HUES48 (cell line): ENCODE measurements around the gene LOC128125822.

Experiments
- H3K27ac ChIP-seq: one replicate; pipeline ENCODE4 v1.7.0; 2013; ENCODE audit warnings: low read depth, low read length, inconsistent platforms
- H3K27me3 ChIP-seq: 2 replicates; pipeline ENCODE4 v1.6.1; 2013; ENCODE audit warnings: mild to moderate bottlenecking, low read length; ENCODE audit not compliant: control insufficient read depth, insufficient read depth
- H3K36me3 ChIP-seq: 2 replicates; pipeline ENCODE4 v1.6.1; 2013; ENCODE audit warnings: low read length; ENCODE audit not compliant: control insufficient read depth, insufficient read depth
- H3K4me1 ChIP-seq: 2 replicates; pipeline ENCODE4 v1.6.1; 2013; ENCODE audit warnings: mild to moderate bottlenecking, low read length; ENCODE audit not compliant: control insufficient read depth, insufficient read depth
- H3K4me3 ChIP-seq: 2 replicates; pipeline ENCODE4 v1.5.1; 2013; ENCODE audit warnings: mild to moderate bottlenecking, low read depth, low read length
- H3K9ac ChIP-seq: 2 replicates; pipeline ENCODE4 v1.6.1; 2013; ENCODE audit warnings: mild to moderate bottlenecking, low read depth, low read length, moderate library complexity
- H3K9me3 ChIP-seq: 2 replicates; pipeline ENCODE4 v1.6.1; 2013; ENCODE audit warnings: low read length; ENCODE audit not compliant: control insufficient read depth, insufficient read depth

The LOC128125822 gene

GRCh38 chr6:63533952-63534351, 38.3 kb upstream of the LOC128125822 start:
- no peak overlapping the region for H3K9ac ChIP-seq
- peaks cover 36% of the 10 kb centered on the region for H3K27me3 ChIP-seq
- no peak overlapping the region for H3K4me3 ChIP-seq
- H3K36me3 ChIP-seq: no peaks in the 10 kb centered on the region
- H3K4me1 ChIP-seq: no peaks in the 10 kb centered on the region
- no peaks in the 10 kb centered on the region for H3K9me3 ChIP-seq
- H3K27ac ChIP-seq: no peak overlapping the region

GRCh38 chr6:63537201-63537958, 34.9 kb upstream of the LOC128125822 start:
- Histone ChIP-seq H3K36me3 (no peaks in the 10 kb centered on the region), H3K27me3 (peaks cover 48% of the 10 kb centered on the region), H3K4me3 (no peak overlapping the region), H3K9ac (no peak overlapping the region), H3K4me1 (no peaks in the 10 kb centered on the region), H3K9me3 (no peaks in the 10 kb centered on the region), H3K27ac (no peak overlapping the region)

- Histone ChIP-seq H3K9ac (no peak overlapping the region), H3K4me3 (no peak overlapping the region), H3K27me3 (peaks cover 48% of the 10 kb centered on the region), H3K36me3 (no peaks in the 10 kb centered on the region), H3K9me3 (no peaks in the 10 kb centered on the region), H3K27ac (no peak overlapping the region), H3K4me1 (no peaks in the 10 kb centered on the region)
Observed at GRCh38 chr6:63537959-63538300, 34.4 kb upstream of the LOC128125822 start.

- Histone ChIP-seq H3K9ac (no peak overlapping the region), H3K36me3 (no peaks in the 10 kb centered on the region), H3K27ac (no peak overlapping the region), H3K4me1 (no peaks in the 10 kb centered on the region), H3K4me3 (no peak overlapping the region), H3K9me3 (no peaks in the 10 kb centered on the region), H3K27me3 (peaks cover 48% of the 10 kb centered on the region)
Observed at GRCh38 chr6:63538550-63538949, 33.7 kb upstream of the LOC128125822 start.

- Histone ChIP-seq H3K4me1 (no peaks in the 10 kb centered on the region), H3K36me3 (no peaks in the 10 kb centered on the region), H3K9me3 (no peaks in the 10 kb centered on the region), H3K9ac (no peak overlapping the region), H3K4me3 (no peak overlapping the region), H3K27me3 (peaks cover 20% of the 10 kb centered on the region), H3K27ac (no peak overlapping the region)
Observed at GRCh38 chr6:63543001-63543400, 29.3 kb upstream of the LOC128125822 start.

GRCh38 chr6:63543982-63544381, 28.3 kb upstream of the LOC128125822 start:
- Histone ChIP-seq H3K9ac (no peak overlapping the region), H3K4me1 (no peaks in the 10 kb centered on the region), H3K27me3 (peaks cover 11% of the 10 kb centered on the region), H3K27ac (no peak overlapping the region), H3K4me3 (no peak overlapping the region), H3K36me3 (no peaks in the 10 kb centered on the region), H3K9me3 (no peaks in the 10 kb centered on the region)

GRCh38 chr6:63546236-63546635, 26.0 kb upstream of the LOC128125822 start:
- Histone ChIP-seq H3K4me3 (no peak overlapping the region), H3K4me1 (no peaks in the 10 kb centered on the region), H3K27ac (no peak overlapping the region), H3K9ac (no peak overlapping the region), H3K27me3 (no peaks in the 10 kb centered on the region; the same call in 1 of the 2 replicates), H3K9me3 (no peaks in the 10 kb centered on the region), H3K36me3 (no peaks in the 10 kb centered on the region)

- Histone ChIP-seq H3K4me1 (no peaks in the 10 kb centered on the region), H3K9me3 (no peaks in the 10 kb centered on the region), H3K27ac (no peak overlapping the region), H3K27me3 (no peaks in the 10 kb centered on the region; the same call in 1 of the 2 replicates), H3K4me3 (no peak overlapping the region), H3K36me3 (no peaks in the 10 kb centered on the region), H3K9ac (no peak overlapping the region)
Observed at GRCh38 chr6:63546697-63547096, 25.6 kb upstream of the LOC128125822 start.

- Histone ChIP-seq H3K9me3 (no peaks in the 10 kb centered on the region), H3K27me3 (no peaks in the 10 kb centered on the region)
Observed at GRCh38 chr6:63549076-63549475, 23.2 kb upstream of the LOC128125822 start.

GRCh38 chr6:63553208-63553607, 19.1 kb upstream of the LOC128125822 start:
- Histone ChIP-seq H3K9ac (no peak overlapping the region), H3K4me3 (no peak overlapping the region), H3K36me3 (no peaks in the 10 kb centered on the region), H3K27me3 (no peaks in the 10 kb centered on the region), H3K27ac (no peak overlapping the region), H3K9me3 (no peaks in the 10 kb centered on the region), H3K4me1 (no peaks in the 10 kb centered on the region)

More at GRCh38 chr6:63549076-63549475, 23.2 kb upstream of the LOC128125822 start:
- no peak overlapping the region for H3K9ac ChIP-seq
- no peaks in the 10 kb centered on the region for H3K4me1 ChIP-seq
- H3K4me3 ChIP-seq: no peak overlapping the region
- no peaks in the 10 kb centered on the region for H3K36me3 ChIP-seq
- no peak overlapping the region for H3K27ac ChIP-seq

- no peaks in the 10 kb centered on the region for H3K27me3 ChIP-seq
- H3K9me3 ChIP-seq: no peaks in the 10 kb centered on the region
- H3K36me3 ChIP-seq: no peaks in the 10 kb centered on the region
- no peak overlapping the region for H3K27ac ChIP-seq
- no peak overlapping the region for H3K4me3 ChIP-seq
- no peaks in the 10 kb centered on the region for H3K4me1 ChIP-seq
- H3K9ac ChIP-seq: no peak overlapping the region
Observed at GRCh38 chr6:63553900-63554299, 18.4 kb upstream of the LOC128125822 start.
